Smooth muscle cell (in vitro differentiated cells): ENCODE results near the gene C19orf38. TPM values are rescaled to one million over a fixed set of nuclear protein-coding genes. Genes with fewer than 3 reads are reported as not detected.

ENCODE experiments used
- DNase-seq: peaks from one replicate; lab custom pipeline; 2025; ENCODE audit not compliant: unreplicated experiment; lab: John Stamatoyannopoulos, UW
- H2AFZ ChIP-seq: fragments of 200-600 bp; sonication (generic); 2 replicates; pipeline ENCODE4 v1.6.0; 2016; ENCODE audit warnings: antibody characterized with exemption, low read depth, mild to moderate bottlenecking
- H3F3A ChIP-seq: fragments of 200-600 bp; sonication (generic); 2 replicates; pipeline ENCODE4 v1.6.0; 2017; ENCODE audit warnings: antibody characterized with exemption, low read depth
- H3K27ac ChIP-seq: fragments of 200-600 bp; sonication (generic); 2 replicates; pipeline ENCODE4 v1.5.1; 2016; ENCODE audit warnings: low read depth, mild to moderate bottlenecking
- H3K27me3 ChIP-seq: fragments of 200-600 bp; sonication (generic); 2 replicates; pipeline ENCODE4 v1.6.1; 2016; ENCODE audit warnings: low read depth, mild to moderate bottlenecking
- H3K36me3 ChIP-seq: fragments of 200-600 bp; sonication (generic); 2 replicates; pipeline ENCODE4 v1.5.1; 2016; ENCODE audit warnings: low read depth
- H3K4me1 ChIP-seq: fragments of 200-600 bp; sonication (generic); 2 replicates; pipeline ENCODE4 v1.5.1; 2016; ENCODE audit warnings: low read depth
- H3K4me2 ChIP-seq: fragments of 200-600 bp; sonication (generic); 2 replicates; pipeline ENCODE4 v1.6.0; 2016; ENCODE audit warnings: mild to moderate bottlenecking
- H3K4me3 ChIP-seq: fragments of 200-600 bp; sonication (generic); 2 replicates; pipeline ENCODE4 v1.5.1; 2016; ENCODE audit warnings: mild to moderate bottlenecking
- H3K79me2 ChIP-seq: fragments of 200-600 bp; sonication (generic); 2 replicates; pipeline ENCODE4 v1.6.0; 2016; ENCODE audit warnings: low read depth, mild to moderate bottlenecking
- H3K9ac ChIP-seq: fragments of 200-600 bp; sonication (generic); 2 replicates; pipeline ENCODE4 v1.6.0; 2016; ENCODE audit warnings: low read depth
- H3K9me3 ChIP-seq: fragments of 200-600 bp; sonication (generic); replicated peaks from 2 replicates; pipeline ENCODE4 v1.5.1; 2016; ENCODE audit warnings: low read depth
- H4K20me1 ChIP-seq: fragments of 200-600 bp; sonication (generic); 2 replicates; pipeline ENCODE4 v1.6.0; 2016; ENCODE audit warnings: low read depth
- CTCF ChIP-seq: fragments of 200-600 bp; sonication (generic); IDR thresholded peaks from 2 replicates; pipeline ENCODE4 v1.5.1; 2017; ENCODE audit warnings: borderline replicate concordance, mild to moderate bottlenecking, antibody characterized with exemption; ENCODE audit not compliant: insufficient read depth, poor library complexity, severe bottlenecking
- WGBS: methylation state at CpG from one replicate; pipeline ENCODE4 v1.1.7; 2016; ENCODE audit warnings: low lambda C conversion rate; 5-methylcytosine and 5-hydroxymethylcytosine counted together
- polyA plus RNA-seq: library from polyadenylated mRNA; unstranded; fragments of >200 nt; fragmentation: Nextera tagmentation; extraction: Ambion mirVana; gene quantifications from 2 replicates; pipeline ENCODE4 v1.2.1, GENCODE V29; 2016
- total RNA-seq: library from RNA; depleted of rRNA; stranded (reverse); fragments of >200 nt; gene quantifications from 2 replicates; pipeline ENCODE4 v1.2.3, GENCODE V29; 2014

C19orf38 gene
- total and polyA plus RNA-seq, 2 experiments from 2014 or later = 0.13 to 1.5 TPM

GRCh38 chr19:10819124-10820060 is 28.8 kb upstream of the C19orf38 start:
- H3K9me3 ChIP-seq = no peaks in the 10 kb centered on the region
- H3K4me2 ChIP-seq = no peak overlapping the region
- H4K20me1 ChIP-seq = peaks cover 10% of the 10 kb centered on the region
- DNase-seq = no peak
- H3K9ac ChIP-seq = no peak overlapping the region
- H3K27me3 ChIP-seq = no peaks in the 10 kb centered on the region
- H3F3A ChIP-seq = peaks cover 16% of the 10 kb centered on the region
- H2AFZ ChIP-seq = no peak overlapping the region
- no peak overlapping the region for H3K27ac ChIP-seq
- H3K4me1 ChIP-seq = no peaks in the 10 kb centered on the region
- no peak overlapping the region for H3K4me3 ChIP-seq
- 99% methylated on average over 27 of the region's 27 CpGs for WGBS
- H3K36me3 ChIP-seq = no peaks in the 10 kb centered on the region
- H3K79me2 ChIP-seq = peaks cover 28% of the 10 kb centered on the region
- TF ChIP-seq CTCF = no peak

GRCh38 chr19:10820173-10820572 is 28.0 kb upstream of the C19orf38 start:
- H3K4me1 ChIP-seq = no peaks in the 10 kb centered on the region
- no peaks in the 10 kb centered on the region for H3K9me3 ChIP-seq
- DNase-seq = no peak
- peak; percentile 21 for TF ChIP-seq CTCF
- no peaks in the 10 kb centered on the region for H3K36me3 ChIP-seq
- no peak overlapping the region for H2AFZ ChIP-seq
- H3K4me2 ChIP-seq = no peak overlapping the region
- H3K27me3 ChIP-seq = no peaks in the 10 kb centered on the region
- H3F3A ChIP-seq = peaks cover 9% of the 10 kb centered on the region
- H3K4me3 ChIP-seq = no peak overlapping the region
- WGBS = 93% methylated on average over 7 of the region's 7 CpGs
- H4K20me1 ChIP-seq = peaks cover 4% of the 10 kb centered on the region
- no peak overlapping the region for H3K9ac ChIP-seq
- H3K27ac ChIP-seq = no peak overlapping the region
- peaks cover 20% of the 10 kb centered on the region for H3K79me2 ChIP-seq

- no peaks in the 10 kb centered on the region for H4K20me1 ChIP-seq
Observed at GRCh38 chr19:10823690-10824089, 24.5 kb upstream of the C19orf38 start.

More at GRCh38 chr19:10823690-10824089, 24.5 kb upstream of the C19orf38 start:
- H3K27ac ChIP-seq = no peak overlapping the region
- WGBS = 98% methylated on average over 12 of the region's 12 CpGs
- no peaks in the 10 kb centered on the region for H3K4me1 ChIP-seq
- H2AFZ ChIP-seq = no peak overlapping the region
- no peak overlapping the region for H3K4me2 ChIP-seq
- DNase-seq = no peak
- no peak overlapping the region for H3K4me3 ChIP-seq
- no peaks in the 10 kb centered on the region for H3K79me2 ChIP-seq
- no peak overlapping the region for H3K9ac ChIP-seq
- no peak for TF ChIP-seq CTCF
- no peaks in the 10 kb centered on the region for H3F3A ChIP-seq
- H3K27me3 ChIP-seq = no peaks in the 10 kb centered on the region
- H3K9me3 ChIP-seq = no peaks in the 10 kb centered on the region
- peaks cover 3% of the 10 kb centered on the region for H3K36me3 ChIP-seq
